HG03280 (cell line): ENCODE data around the gene C18orf63.
"Not testable (repeated sequence)": the region's sequence is repeated elsewhere in the genome, so short reads cannot be mapped to it uniquely, and the experiment has no call there.

Experiments
- ATAC-seq: cut with Tn5 transposase; IDR thresholded peaks from one replicate; pipeline ENCODE4 v1.9.1; 2021; ENCODE audit warnings: mild to moderate bottlenecking, moderate library complexity; ENCODE audit not compliant: unreplicated experiment

C18orf63 gene

GRCh38 chr18:74315464-74316256 is at the start of gene C18orf63:
Gene C18orf63 (plus strand): TSS chr18:74315839. CDS start chr18:74317866, 2,027 bp downstream.
- no peak for ATAC-seq

GRCh38 chr18:74266161-74266560 is 49.5 kb upstream of the C18orf63 start:
- no peak for ATAC-seq

- no peak for ATAC-seq
These were observed 47.5 kb upstream of the C18orf63 start for GRCh38 chr18:74268175-74268574.

GRCh38 chr18:74268933-74269620 is 46.6 kb upstream of the C18orf63 start:
- ATAC-seq = no peak

- ATAC-seq = no peak
These were observed 44.0 kb upstream of the C18orf63 start for GRCh38 chr18:74271635-74272034.

- no peak for ATAC-seq
These were observed 42.2 kb upstream of the C18orf63 start for GRCh38 chr18:74273394-74273793.

GRCh38 chr18:74274700-74275099 is 40.9 kb upstream of the C18orf63 start:
- ATAC-seq = no peak

GRCh38 chr18:74275736-74276135 is 39.9 kb upstream of the C18orf63 start:
- ATAC-seq = no peak

GRCh38 chr18:74276609-74277008 is 39.0 kb upstream of the C18orf63 start:
- ATAC-seq = no peak

- ATAC-seq = no peak
These were observed 38.3 kb upstream of the C18orf63 start for GRCh38 chr18:74277296-74277695.

GRCh38 chr18:74278058-74278457 is 37.6 kb upstream of the C18orf63 start:
- ATAC-seq = no peak

GRCh38 chr18:74278983-74279382 is 36.7 kb upstream of the C18orf63 start:
- ATAC-seq = no peak

GRCh38 chr18:74281011-74281979 is 34.3 kb upstream of the C18orf63 start:
- no peak for ATAC-seq

GRCh38 chr18:74281980-74282754 is 33.5 kb upstream of the C18orf63 start:
- ATAC-seq = no peak

GRCh38 chr18:74282755-74283554 is 32.7 kb upstream of the C18orf63 start:
- no peak for ATAC-seq

- ATAC-seq = no peak
These were observed 32.0 kb upstream of the C18orf63 start for GRCh38 chr18:74283646-74284045.

- ATAC-seq = no peak
These were observed 31.3 kb upstream of the C18orf63 start for GRCh38 chr18:74284191-74284979.

- no peak for ATAC-seq
These were observed 30.7 kb upstream of the C18orf63 start for GRCh38 chr18:74284980-74285355.

GRCh38 chr18:74285583-74285982 is 30.1 kb upstream of the C18orf63 start:
- not testable (repeated sequence) for ATAC-seq
